Sigmoid colon (tissue), 7 donors: ENCODE results near the gene TRDMT1. TPM values are rescaled to one million over a fixed set of nuclear protein-coding genes. Genes with fewer than 3 reads are reported as not detected.

Source experiments
- DNase-seq: peaks from one replicate; pipeline ENCODE4 v3.0.0-alpha.2; 2019
- H3K27ac ChIP-seq, 4 donors: fragments of 200-600 bp; sonication (generic); one replicate each; pipeline ENCODE4 v1.5.1; 2016 to 2019; ENCODE audit warnings: mild to moderate bottlenecking in 1 of 4
- H3K27me3 ChIP-seq, 3 donors: fragments of 200-600 bp; sonication (generic); one replicate each; pipeline ENCODE4 v1.5.1; 2019; ENCODE audit warnings: mild to moderate bottlenecking in 1 of 3
- H3K36me3 ChIP-seq, 4 donors: fragments of 200-600 bp; sonication (generic); one replicate each; pipeline ENCODE4 v1.5.1; 2016 to 2019
- H3K4me1 ChIP-seq, 4 donors: fragments of 200-600 bp; sonication (generic); one replicate each; pipeline ENCODE4 v1.5.1; 2017 to 2019
- H3K4me3 ChIP-seq, 4 donors: fragments of 200-600 bp; sonication (generic); one replicate each; pipeline ENCODE4 v1.5.1; 2017 to 2019; ENCODE audit warnings: mild to moderate bottlenecking in 2 of 4, moderate library complexity in 1 of 4
- H3K9me3 ChIP-seq, 4 donors: fragments of 200-600 bp in 3 of 4; sonication (generic) in 3 of 4; one replicate each; pipeline versions ENCODE4 v1.5.1 to v1.6.1; 2013 to 2019
- CTCF ChIP-seq, 4 experiments: fragments of 450-650 bp in 3 of 4; fragments of 200-600 bp in 1 of 4; IDR thresholded peaks; one replicate each; pipeline ENCODE4 v1.5.1; 2016 to 2019; ENCODE audit warnings: antibody characterized with exemption in 4 of 4, mild to moderate bottlenecking in 3 of 4, moderate library complexity in 2 of 4
- EP300 ChIP-seq, 4 donors: sonication (generic); formaldehyde crosslinking; IDR thresholded peaks; one replicate each; pipeline ENCODE4 v1.6.1; 2017; ENCODE audit warnings: antibody characterized with exemption in 4 of 4
- POLR2A ChIP-seq, 2 donors: fragments of 450-650 bp; IDR thresholded peaks; one replicate each; pipeline ENCODE4 v1.6.1; 2016; ENCODE audit warnings: antibody characterized with exemption in 2 of 2, mild to moderate bottlenecking in 2 of 2, moderate library complexity in 2 of 2
- POLR2AphosphoS5 ChIP-seq, 4 donors: sonication (generic); formaldehyde crosslinking; IDR thresholded peaks; one replicate each; pipeline ENCODE4 v1.6.1; 2017; ENCODE audit warnings: antibody characterized with exemption in 4 of 4
- WGBS, 2 donors: extraction: QIAGEN DNeasy Blood & Tissue Kit; methylation state at CpG; one replicate each; pipeline ENCODE4 v1.1.7; 2013; 5-methylcytosine and 5-hydroxymethylcytosine counted together
- intact Hi-C: fragments of 100-400 bp; cut with DNase I; formaldehyde crosslinking; loops from one replicate; pipeline ENCODE4 v1.15.1; 2023
- polyA plus RNA-seq, 3 donors: library from polyadenylated mRNA; stranded (reverse); fragments of 200-250 nt; gene quantifications; one replicate each; pipeline ENCODE4 v1.2.3, GENCODE V29; 2013
- total RNA-seq, 4 donors: library from RNA; depleted of rRNA; stranded (reverse); fragments of >200 nt; gene quantifications; one replicate each; pipeline ENCODE4 v1.1.0, GENCODE V29; 2016
- donor health status: healthy with polysubstance abuse.
- donor health status: Bipolar disorder and iron deficiency.
- donor health status: healthy.

The TRDMT1 gene
- total and polyA plus RNA-seq, 7 donors = 1.2 to 13.6 (median 7.5) TPM

- Histone ChIP-seq H3K27me3 (no peaks in the 10 kb centered on the region), H3K4me3 (no peak overlapping the region), H3K9me3 (no peaks in the 10 kb centered on the region), H3K36me3 (no peaks in the 10 kb centered on the region), H3K4me1 (peaks cover 0 to 17% (median 0%) of the 10 kb centered on the region in 4 donors), H3K27ac (peak overlapping the region in 3 of 4 donors; percentile 62 to 82 (median 72))
- no peak for DNase-seq
- WGBS, 2 donors = 87 to 90% methylated on average over 2 of the region's 2 CpGs
- TF ChIP-seq POLR2A (IDR thresholded peaks at IDR 0.05) (no peak), EP300 (IDR thresholded peaks at IDR 0.05) (no peak), CTCF (IDR thresholded peaks at IDR 0.05) (no peak), POLR2AphosphoS5 (IDR thresholded peaks at IDR 0.05) (no peak)
- intact Hi-C loops = no loop called here
Measured at GRCh38 chr10:17214526-17214925, 13.1 kb upstream of the TRDMT1 start.

DNA sequence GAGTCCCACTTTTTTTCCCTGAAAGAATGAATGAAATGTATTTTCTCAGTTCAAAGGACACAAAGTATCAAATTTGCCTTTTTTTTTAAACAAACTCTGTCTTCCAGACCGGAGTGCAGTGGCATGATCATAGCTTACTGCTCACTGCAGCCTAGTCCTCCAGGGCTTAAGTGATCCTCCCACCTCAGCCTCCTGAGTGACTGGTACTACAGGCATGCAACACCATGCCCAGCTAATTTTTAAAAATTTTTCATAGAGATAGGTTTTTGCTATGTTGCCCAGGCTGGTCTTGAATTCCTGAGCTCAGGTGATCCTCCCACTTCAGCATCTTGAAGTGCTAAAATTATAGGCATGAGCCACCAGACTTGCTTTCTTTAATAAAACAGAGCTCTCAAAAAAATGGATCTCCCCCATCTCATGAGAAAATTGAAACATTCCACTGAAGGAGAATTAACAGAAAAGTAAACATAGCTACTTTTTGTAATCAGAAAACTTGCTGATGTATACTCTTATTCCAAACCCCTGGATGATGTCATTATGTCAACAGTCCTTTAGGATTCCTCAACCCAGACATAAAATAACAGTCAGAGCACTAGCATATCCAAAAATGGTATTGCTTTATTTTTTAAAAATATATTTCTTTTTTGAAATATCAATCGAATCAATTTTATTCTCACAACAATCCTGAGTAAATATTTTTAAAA lies 12.3 kb upstream of the TRDMT1 start:
- H3K27me3 ChIP-seq = no peaks in the 10 kb centered on the region
- H3K4me1 ChIP-seq = peaks cover 0 to 17% (median 0%) of the 10 kb centered on the region in 4 donors
- no peak for DNase-seq
- no peaks in the 10 kb centered on the region for H3K36me3 ChIP-seq
- H3K4me3 ChIP-seq = no peak overlapping the region
- no peak for TF ChIP-seq POLR2AphosphoS5 (IDR thresholded peaks at IDR 0.05)
- no peak overlapping the region for H3K27ac ChIP-seq
- 85% methylated on average over 2 of the region's 2 CpGs for WGBS, 2 donors
- no peaks in the 10 kb centered on the region for H3K9me3 ChIP-seq
- intact Hi-C loops = no loop called here

GRCh38 chr10:17212802-17213221 lies 11.3 kb upstream of the TRDMT1 start:
- Histone ChIP-seq H3K4me3 (no peak overlapping the region), H3K27ac (no peak overlapping the region), H3K36me3 (no peaks in the 10 kb centered on the region), H3K27me3 (no peaks in the 10 kb centered on the region), H3K9me3 (no peaks in the 10 kb centered on the region), H3K4me1 (peaks cover 0 to 17% (median 0%) of the 10 kb centered on the region in 4 donors)
- TF ChIP-seq POLR2A (IDR thresholded peaks at IDR 0.05) (no peak), CTCF (IDR thresholded peaks at IDR 0.05) (no peak), POLR2AphosphoS5 (IDR thresholded peaks at IDR 0.05) (no peak), EP300 (IDR thresholded peaks at IDR 0.05) (no peak)
- DNase-seq = no peak
- intact Hi-C loops = no loop called here

DNA sequence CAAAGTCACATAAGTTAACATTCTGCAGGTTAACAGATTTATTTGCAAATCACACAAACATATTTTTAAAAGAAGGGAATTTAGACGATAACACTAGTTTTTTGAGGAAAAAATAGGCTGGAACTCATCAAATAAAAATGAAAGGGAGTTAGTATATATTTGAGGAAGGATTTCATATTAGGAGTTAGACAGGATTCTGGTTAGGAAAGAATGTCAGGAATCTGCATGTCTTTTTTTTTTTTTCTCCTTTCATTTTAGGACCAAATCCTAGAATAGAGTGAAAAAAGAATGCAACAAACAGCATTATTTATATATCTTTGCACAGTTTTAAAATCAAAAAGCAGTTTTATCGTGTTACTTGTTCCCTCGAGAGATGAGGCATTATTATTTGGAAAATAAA lies 8.9 kb upstream of the TRDMT1 start:
- Histone ChIP-seq H3K4me3 (no peak overlapping the region), H3K36me3 (no peaks in the 10 kb centered on the region), H3K27me3 (no peaks in the 10 kb centered on the region), H3K27ac (peak overlapping the region in 1 of 4 donors; percentile 1), H3K4me1 (peaks cover 0 to 1% (median 0%) of the 10 kb centered on the region in 4 donors), H3K9me3 (no peaks in the 10 kb centered on the region)
- intact Hi-C loops = no loop called here
- 82 to 86% methylated on average over 3 of the region's 3 CpGs for WGBS, 2 donors
- DNase-seq = no peak
- no peak for TF ChIP-seq CTCF (IDR thresholded peaks at IDR 0.05)
- no peak for TF ChIP-seq POLR2AphosphoS5 (IDR thresholded peaks at IDR 0.05)
- no peak for TF ChIP-seq POLR2A (IDR thresholded peaks at IDR 0.05)
- TF ChIP-seq EP300 (IDR thresholded peaks at IDR 0.05) = no peak

GRCh38 chr10:17209881-17210280 lies 8.4 kb upstream of the TRDMT1 start:
- H3K4me1 ChIP-seq = no peaks in the 10 kb centered on the region
- H3K27ac ChIP-seq = peak overlapping the region in 1 of 4 donors; percentile 1
- H3K36me3 ChIP-seq = no peaks in the 10 kb centered on the region
- WGBS, 2 donors = 83 to 86% methylated on average over 2 of the region's 2 CpGs
- TF ChIP-seq POLR2A (IDR thresholded peaks at IDR 0.05) (no peak), EP300 (IDR thresholded peaks at IDR 0.05) (no peak), POLR2AphosphoS5 (IDR thresholded peaks at IDR 0.05) (no peak), CTCF (IDR thresholded peaks at IDR 0.05) (no peak)
- no peak overlapping the region for H3K4me3 ChIP-seq
- no peaks in the 10 kb centered on the region for H3K27me3 ChIP-seq
- intact Hi-C loops = no loop called here
- no peak for DNase-seq
- no peaks in the 10 kb centered on the region for H3K9me3 ChIP-seq
